ENCODE data around the gene SRP9. TPM values are rescaled to one million over a fixed set of nuclear protein-coding genes. Genes with fewer than 3 reads are reported as not detected.

Gene SRP9
- total and polyA plus RNA-seq, 8 donors, result 68.9 to 289 (median 156) TPM

- H3K4me1 ChIP-seq, result peaks cover 15 to 27% (median 18%) of the 10 kb centered on the region in 4 donors
- H3K4me3 ChIP-seq, result no peak overlapping the region
- no peaks in the 10 kb centered on the region for H3K9me3 ChIP-seq
- WGBS, 5 donors, result 32 to 63% (median 51%) methylated on average over 12 of the region's 12 CpGs
- H3K27me3 ChIP-seq, result no peaks in the 10 kb centered on the region
- peak; percentile 74 to 76 for DNase-seq
- H3K27ac ChIP-seq, result peak overlapping the region; percentile 50 to 70 (median 60)
- no peaks in the 10 kb centered on the region for H3K36me3 ChIP-seq
- TF ChIP-seq POLR2A (IDR thresholded peaks at IDR 0.05), result no peak
- TF ChIP-seq EP300 (IDR thresholded peaks at IDR 0.05), result no peak
- TF ChIP-seq POLR2AphosphoS5 (IDR thresholded peaks at IDR 0.05), result peak in 2 of 3 donors; percentile 33 to 62
- intact Hi-C loops (cut with DNase I; ENCODE audit: low total_unique reads), result no loop called here
Observed at GRCh38 chr1:225735252-225736149, 42.1 kb upstream of the SRP9 start.

DNA sequence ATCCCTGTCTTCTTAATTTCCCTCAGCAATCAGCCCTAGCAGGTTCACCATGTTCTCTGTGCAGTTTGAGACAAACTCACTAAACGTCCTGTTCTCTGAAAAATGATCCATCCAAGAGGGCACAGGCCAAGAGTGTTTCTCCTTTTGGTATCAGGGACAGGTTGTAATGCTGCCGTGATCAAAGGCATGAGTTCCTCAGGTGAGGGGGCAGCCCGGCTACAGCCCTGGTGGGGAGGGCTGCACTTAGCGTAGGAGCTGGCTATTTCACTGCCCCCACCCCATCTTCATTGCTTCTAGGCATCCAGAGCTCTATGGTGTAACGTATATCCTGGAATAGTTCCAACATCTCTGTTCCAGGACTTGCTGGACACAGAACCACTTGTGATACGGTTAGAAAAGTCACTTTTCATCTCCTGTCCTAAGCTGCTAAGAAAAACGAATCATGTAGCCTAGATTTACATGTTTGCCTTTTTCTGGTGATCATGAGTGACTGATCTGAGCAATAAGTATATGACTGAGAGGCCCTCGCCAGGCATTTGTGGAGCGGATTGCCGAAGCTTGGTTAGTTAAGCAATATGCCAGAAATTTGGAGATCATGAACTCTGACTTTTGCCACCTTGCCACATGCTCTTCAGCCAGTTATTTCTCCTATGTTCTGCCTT is 41.1 kb upstream of the SRP9 start:
- no peaks in the 10 kb centered on the region for H3K36me3 ChIP-seq
- no peaks in the 10 kb centered on the region for H3K27me3 ChIP-seq
- TF ChIP-seq EP300 (IDR thresholded peaks at IDR 0.05), result no peak
- TF ChIP-seq POLR2AphosphoS5 (IDR thresholded peaks at IDR 0.05), result no peak
- TF ChIP-seq CTCF (IDR thresholded peaks at IDR 0.05), result no peak
- TF ChIP-seq POLR2A (IDR thresholded peaks at IDR 0.05), result no peak
- H3K4me1 ChIP-seq, result peaks cover 15 to 27% (median 18%) of the 10 kb centered on the region in 4 donors
- DNase-seq, result peak in 1 of 2 donors; percentile 20
- intact Hi-C loops (cut with DNase I; ENCODE audit: low total_unique reads), result no loop called here
- H3K9me3 ChIP-seq, result no peaks in the 10 kb centered on the region
- H3K27ac ChIP-seq, result peak overlapping the region in 4 of 5 donors; percentile 50 to 70 (median 58)
- H3K4me3 ChIP-seq, result no peak overlapping the region
- WGBS, 5 donors, result 60 to 71% (median 63%) methylated on average over 10 of the region's 10 CpGs

- no peak for DNase-seq
- no peaks in the 10 kb centered on the region for H3K36me3 ChIP-seq
- TF ChIP-seq EP300 (IDR thresholded peaks at IDR 0.05) (no peak), CTCF (IDR thresholded peaks at IDR 0.05) (no peak), POLR2AphosphoS5 (IDR thresholded peaks at IDR 0.05) (no peak), POLR2A (IDR thresholded peaks at IDR 0.05) (no peak)
- H3K4me3 ChIP-seq, result no peak overlapping the region
- intact Hi-C loops (cut with DNase I; ENCODE audit: low total_unique reads), result no loop called here
- peaks cover 15 to 27% (median 18%) of the 10 kb centered on the region in 4 donors for H3K4me1 ChIP-seq
- WGBS, 5 donors, result 77 to 84% (median 79%) methylated on average over 3 of the region's 3 CpGs
- no peak overlapping the region for H3K27ac ChIP-seq
- H3K27me3 ChIP-seq, result no peaks in the 10 kb centered on the region
- no peaks in the 10 kb centered on the region for H3K9me3 ChIP-seq
Observed at GRCh38 chr1:225737161-225737560, 40.5 kb upstream of the SRP9 start.

- Histone ChIP-seq H3K27ac (no peak overlapping the region), H3K4me1 (peaks cover 15 to 27% (median 18%) of the 10 kb centered on the region in 4 donors), H3K9me3 (no peaks in the 10 kb centered on the region), H3K4me3 (no peak overlapping the region), H3K36me3 (no peaks in the 10 kb centered on the region), H3K27me3 (no peaks in the 10 kb centered on the region)
- intact Hi-C loops (cut with DNase I; ENCODE audit: low total_unique reads), result no loop called here
- TF ChIP-seq POLR2AphosphoS5 (IDR thresholded peaks at IDR 0.05) (no peak), EP300 (IDR thresholded peaks at IDR 0.05) (no peak), POLR2A (IDR thresholded peaks at IDR 0.05) (no peak), CTCF (IDR thresholded peaks at IDR 0.05) (no peak)
- 89 to 99% (median 96%) methylated on average over 3 of the region's 3 CpGs for WGBS, 5 donors
- no peak for DNase-seq
Observed at GRCh38 chr1:225737866-225738265, 39.8 kb upstream of the SRP9 start.
